CD4-positive, alpha-beta T cell treated with Interleukin-21 for 1 hour (primary cell): Measurements from ENCODE around the gene STON2.

Source experiments
- DNase-seq: peaks from one replicate; pipeline ENCODE4 v3.0.0-alpha.2; 2020

Gene STON2

DNA sequence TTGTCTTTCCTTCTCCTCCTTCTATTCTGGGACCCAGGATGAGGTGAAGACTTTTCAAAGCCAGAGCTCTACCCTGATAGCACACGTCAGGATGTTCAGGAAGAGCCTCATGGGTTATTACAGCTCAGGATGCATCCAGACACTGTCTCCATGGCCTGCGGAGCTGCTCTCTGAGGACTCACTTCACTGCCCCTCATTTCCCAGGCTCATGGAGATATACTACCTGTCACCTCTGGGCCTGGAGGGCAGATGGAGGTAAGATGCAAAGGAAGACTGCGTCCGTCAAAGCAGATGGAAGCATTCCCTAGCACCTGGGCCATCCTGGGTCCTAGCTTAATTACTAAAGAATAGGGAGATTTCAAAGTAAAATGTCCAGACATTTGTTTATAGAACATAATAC is 32.6 kb downstream of the STON2 start:
- no peak for DNase-seq

DNA sequence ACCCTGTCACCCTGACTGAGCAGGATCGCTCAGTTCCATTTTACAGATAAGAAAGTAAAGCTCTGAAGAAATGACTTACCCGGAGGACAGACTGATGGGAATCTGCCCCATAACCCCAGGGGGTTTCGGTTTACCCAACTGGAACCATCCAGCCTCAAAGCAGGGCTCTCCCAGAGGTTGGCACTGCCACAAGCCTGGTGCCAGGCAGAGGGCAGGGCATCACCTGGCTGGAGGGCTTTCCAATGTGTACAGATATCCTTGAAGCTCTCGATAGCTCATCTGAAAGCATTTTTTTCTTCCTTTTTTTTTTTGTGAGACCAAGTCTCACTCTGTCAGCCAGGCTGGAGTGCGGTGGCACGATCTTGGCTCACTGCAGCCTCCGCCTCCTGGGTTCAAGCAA is 33.2 kb downstream of the STON2 start:
- DNase-seq = no peak

DNA sequence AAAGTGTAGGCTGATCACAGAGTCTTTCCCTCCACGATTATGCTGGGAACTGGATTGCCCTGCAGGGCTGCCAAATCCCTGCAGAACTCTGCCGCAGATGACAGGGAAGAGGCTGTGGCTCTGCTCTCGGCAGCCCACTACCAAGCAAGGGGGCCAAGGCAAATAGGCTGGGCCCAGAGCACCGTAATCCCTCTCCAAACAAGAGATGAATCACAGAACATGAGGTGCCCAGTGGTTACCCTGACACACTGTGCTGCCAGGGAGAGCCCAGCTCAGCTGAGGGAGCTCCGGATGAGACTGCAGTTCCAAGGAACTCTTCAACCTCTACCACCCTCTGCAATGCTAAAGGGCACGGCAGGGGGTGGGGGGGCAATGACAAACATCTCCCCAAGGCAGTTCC is 33.9 kb downstream of the STON2 start:
- no peak for DNase-seq

DNA sequence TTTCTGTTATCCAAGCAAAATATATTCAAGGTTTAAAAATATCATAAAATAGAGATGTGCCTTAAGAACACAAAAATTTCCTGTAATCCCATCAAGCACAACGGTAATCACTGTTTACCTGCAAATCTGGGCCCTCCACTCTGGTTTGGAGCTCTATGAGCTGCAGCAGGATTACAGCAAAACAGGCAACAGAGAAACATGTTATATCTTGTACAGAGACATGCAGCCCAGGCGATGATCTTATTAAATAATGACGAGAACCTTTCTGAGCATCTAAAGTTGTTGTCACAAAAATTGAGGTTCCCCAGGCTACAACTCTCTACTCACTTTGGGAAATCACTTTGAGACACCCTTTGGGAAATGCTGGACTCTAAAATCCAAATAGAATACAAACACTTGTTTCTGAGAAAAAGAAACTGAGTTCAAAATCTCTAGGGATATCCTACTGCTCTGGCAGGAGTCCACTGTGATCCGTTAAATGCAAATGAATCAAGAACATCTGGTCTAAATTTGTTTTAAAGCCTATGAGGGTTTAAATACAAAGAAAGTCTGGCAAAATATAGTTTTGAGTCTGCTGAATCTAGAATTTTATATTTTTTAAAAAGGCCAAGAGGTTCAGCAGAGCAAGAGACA is 36.3 kb downstream of the STON2 start:
- DNase-seq = no peak

DNA sequence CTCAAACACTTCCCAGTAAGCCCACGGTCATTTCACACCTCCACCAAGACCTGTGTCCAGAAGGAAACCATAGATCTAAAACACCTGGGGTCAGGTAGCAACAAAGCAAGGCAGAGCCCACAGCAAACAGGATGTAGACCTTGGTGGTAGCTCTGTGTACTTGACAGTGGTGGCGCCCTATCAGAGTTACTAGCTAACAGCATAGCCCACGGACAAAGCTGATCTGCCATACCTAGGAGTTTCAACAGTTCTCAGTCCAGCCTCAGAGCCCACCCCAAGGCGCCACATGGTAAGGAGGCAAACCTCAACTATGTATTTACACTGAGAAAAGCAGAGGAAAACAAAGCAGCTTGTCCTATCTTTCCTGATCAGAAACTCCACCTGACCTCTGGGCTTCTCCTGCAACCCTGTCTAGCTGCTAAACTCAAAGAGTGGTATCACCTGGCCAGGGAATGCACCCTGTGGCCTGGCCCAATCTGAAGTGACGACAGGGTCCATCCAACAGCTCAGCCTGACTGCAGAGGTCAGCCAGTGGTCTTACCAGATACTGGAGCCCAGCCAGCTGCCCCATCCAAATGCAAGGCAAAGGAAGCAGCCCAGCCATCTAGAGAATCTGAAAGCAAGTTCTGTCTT is 46.3 kb downstream of the STON2 start:
- no peak for DNase-seq

DNA sequence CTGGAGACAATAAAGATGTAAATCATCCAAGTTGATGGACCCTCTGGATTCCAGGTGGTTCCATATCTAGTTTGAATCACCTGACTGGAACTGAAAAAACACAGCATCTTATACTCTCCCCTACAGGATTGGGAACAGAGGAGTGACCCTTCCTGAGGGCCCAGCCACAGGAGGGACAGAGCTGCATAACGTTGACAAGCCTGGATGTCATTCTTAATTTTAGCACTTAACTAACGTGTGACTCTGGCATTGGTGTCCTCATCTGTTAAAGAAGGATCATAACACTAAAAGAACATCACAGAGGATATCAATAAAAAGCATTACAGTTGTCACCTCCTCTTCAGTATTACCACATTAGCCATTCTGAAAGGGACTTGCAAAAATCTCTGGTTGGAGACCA is 47.7 kb downstream of the STON2 start:
- DNase-seq = no peak

DNA sequence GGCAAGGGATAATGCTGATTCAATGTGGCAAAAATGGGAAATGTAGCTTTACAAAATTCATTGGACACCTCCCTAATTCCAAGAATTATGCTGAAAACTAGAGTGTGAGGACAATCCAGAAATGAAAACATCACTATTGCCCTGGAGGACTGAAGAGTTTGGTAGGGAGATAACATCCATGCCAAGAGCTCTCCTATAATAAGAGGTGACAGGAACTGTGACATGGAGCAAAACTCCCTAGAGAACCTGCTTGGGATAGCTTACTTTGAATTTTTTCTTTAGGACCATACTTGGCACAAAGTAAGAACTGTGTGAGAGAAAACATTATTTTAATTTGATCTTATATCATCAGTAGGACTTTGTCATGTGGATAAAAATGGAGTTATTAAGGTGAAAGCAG is 48.9 kb downstream of the STON2 start:
- DNase-seq = no peak

DNA sequence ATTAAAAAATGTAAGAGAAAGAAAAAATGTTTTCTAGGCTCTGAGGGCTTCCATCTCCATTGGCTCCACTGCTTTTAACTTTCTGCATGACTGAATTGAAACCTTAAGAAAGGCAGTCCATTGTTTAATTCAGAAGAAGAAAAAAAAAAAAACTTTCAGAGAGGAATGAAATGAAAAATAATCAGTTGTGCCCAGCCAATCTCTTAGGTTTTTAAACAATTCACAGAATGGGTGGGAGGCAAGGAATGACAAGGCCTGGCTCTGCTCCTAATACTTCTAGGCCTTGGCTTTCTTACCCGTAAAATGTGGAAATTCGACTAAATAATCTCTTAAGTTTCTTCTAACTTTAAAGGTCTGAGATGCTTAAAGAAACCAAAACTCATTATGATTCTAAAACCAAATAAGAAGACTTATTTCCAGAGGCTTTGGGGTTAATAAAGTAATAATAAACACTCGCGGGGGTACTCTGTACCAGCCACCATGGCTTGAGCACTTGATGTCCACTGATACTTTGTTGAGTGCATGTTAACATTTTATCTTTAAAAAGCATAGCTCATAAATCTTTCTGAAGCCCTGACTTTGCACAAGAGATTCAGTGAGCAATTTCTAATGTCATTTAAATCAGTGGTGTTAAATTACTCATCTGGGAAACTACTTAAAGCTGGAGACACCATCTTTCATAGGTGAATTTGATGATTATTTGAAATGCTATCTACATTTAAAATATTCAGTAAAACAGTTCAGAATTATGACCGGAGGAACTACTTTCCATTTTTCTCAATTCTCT is 49.6 kb downstream of the STON2 start:
- no peak for DNase-seq

DNA sequence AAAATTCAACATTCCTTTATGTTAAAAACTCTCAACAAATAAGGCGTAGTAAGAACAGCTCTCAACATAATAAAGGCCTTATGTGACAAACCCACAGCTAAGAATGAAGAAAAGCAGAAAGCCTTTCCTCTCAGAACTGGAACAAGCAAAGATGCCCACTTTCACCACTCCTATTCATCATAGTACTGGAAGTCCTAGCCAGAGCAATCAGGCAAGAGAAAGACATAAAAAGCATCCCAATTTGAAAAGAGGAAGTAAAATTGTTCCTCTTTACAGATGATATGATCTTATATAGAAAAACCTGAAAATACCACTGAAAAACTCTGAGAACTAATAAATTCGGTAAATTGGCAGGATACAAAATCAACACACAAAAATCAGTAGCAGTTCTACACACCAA is 52.1 kb downstream of the STON2 start:
- DNase-seq = no peak

DNA sequence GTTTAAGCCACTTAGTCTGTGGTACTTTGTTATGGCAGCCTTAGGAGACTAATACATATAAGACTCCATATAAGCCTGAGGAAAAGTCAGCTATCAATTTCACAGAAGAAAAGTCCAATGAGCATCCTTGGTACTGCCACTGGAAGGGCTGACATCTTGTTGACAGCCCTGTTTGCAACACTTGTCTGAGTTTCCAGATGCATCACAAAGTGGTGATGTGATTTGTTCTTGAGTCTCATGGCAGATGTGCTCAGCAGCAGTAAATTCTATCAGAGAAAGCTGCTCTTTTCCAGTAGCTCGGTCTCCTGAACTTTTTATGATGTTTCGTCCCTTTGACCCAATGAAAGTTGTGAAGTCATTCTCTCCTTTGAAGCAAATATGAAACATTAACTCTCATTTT is 54.3 kb downstream of the STON2 start:
- no peak for DNase-seq

DNA sequence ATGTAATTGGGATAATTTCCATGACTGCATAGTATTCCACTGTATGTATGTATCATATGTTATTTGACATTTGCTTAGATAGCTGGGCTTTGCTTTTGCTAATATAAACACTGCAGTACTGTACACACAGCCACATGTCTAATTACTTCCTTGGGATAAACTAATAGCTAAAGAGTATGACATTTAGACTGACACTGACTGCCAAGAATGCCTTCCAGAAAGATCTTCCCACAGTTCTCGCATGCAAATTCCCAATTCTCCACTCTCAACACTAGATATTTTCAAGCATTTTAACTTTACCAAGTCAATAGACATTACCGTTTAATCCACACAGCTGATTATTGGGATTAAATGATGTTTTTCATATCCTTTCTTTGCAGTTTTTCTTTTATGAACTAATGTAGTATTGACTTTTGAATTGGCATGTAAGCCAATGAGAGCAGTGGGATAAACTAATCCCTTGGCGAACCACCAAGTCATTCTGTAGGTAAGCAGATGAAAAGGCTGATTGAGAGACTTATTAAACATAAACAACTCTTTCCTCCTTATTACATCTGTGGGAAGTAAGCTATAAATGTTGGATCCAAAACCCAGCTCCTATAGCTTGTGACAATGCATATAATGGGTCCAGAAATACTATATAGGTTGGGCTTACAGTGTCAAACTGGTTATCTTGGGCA is 55.5 kb downstream of the STON2 start:
- DNase-seq = no peak

DNA sequence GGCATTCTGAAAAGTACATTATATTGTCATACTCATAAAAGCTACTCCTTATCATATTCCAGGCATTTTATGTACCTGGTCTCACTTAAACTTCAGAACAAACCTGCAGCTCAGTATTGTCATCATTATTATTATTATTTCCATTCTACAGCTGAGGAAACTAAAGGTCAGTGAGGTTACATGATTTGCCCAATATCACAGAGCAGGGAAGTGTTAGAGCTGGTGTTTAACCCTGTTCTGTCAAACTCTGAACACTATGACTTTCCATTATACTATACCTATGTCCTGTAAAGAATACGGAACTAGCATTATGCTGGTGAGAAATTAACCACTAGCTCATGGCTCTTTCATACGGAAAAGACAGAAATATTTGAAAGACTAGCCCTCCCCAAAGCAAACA is 56.4 kb downstream of the STON2 start:
- DNase-seq = no peak

DNA sequence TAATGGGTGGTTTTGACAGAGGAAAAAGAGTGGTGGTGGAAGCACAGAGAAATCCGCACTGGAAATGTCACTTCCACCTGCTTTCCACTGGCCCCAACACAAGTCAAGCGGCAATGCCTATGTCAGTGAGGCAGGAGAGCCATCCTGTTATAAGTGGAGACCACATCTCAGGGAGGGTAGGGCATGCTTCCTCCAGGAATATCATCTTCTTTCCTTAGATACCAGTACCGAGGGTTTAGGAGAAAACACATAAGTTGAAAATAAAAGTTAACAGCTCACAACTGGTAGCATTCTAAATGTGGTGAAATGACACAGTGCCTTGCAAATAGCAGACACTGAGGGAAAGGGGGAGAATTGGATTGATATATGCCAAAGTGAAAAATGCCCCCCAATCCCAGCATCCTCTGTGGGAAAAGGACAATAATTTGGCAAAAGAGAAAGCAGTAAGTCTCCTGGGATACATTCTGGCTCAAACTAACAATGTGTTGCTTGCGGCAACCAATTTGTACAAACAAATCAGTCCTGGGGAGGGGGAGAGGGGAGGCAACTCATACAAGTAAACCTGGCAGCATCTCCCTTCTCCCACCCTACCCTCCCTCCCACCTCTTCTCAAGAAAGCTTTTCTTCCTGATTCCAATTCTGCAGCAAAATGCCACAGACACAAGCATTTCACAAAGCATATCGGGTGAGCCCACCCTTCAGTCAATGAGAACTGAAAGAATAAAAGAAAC is 57.1 kb downstream of the STON2 start:
- DNase-seq = no peak

DNA sequence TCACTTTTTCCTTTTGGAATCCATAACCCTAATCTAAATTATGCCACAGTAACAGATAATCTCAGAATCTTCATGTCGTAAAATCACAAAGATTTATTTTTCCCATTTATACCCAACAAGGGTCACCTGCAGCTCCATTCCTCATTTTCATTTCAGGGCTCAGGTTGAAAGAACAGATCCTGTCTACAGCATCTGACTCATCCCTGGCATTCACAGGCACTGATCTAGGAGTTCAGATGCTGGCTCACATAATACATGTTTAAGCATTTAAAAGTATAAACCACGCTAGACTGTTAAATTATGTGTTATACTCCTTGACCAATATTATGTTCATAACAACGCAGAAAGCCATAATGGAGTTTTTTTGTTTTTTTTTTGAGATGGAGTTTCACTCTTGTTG is 58.3 kb downstream of the STON2 start:
- no peak for DNase-seq

DNA sequence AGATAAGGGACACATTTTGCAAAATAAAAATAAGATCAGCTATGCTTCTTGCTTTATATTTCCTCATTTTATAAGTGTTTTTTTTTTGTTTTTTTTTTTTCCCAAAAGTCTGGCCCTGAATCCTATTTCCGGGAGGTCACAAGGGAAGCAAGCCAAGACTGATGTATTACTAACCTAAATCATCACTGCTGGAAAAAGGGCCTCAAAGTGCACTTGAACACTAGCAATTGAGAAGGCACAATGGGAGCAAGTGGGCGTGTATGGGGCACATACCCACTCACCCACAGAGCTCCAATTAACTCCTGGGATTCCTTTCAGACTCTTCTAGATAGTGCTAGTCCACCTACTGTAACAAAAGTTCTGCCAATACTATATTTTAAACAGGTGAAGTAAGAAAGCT is 58.8 kb downstream of the STON2 start:
- DNase-seq = no peak

DNA sequence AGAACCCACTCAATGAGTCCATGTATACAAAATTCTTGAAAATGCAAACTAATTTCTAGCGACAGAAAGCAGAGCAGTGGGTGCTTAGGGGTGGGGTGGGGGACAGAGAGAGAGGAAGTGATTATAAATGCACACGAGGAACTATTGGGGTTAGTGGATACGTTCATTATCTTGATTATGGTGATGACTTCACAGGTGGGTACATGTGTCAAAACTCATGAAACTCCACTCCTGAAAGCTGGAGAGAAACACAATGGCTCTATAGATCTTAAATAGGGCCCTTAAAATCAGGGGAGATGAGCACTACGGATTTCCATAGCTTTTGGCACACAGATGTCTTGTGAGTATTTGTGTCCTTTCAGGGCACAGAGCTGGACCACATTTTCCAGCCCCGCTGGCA is 59.9 kb downstream of the STON2 start:
- no peak for DNase-seq

DNA sequence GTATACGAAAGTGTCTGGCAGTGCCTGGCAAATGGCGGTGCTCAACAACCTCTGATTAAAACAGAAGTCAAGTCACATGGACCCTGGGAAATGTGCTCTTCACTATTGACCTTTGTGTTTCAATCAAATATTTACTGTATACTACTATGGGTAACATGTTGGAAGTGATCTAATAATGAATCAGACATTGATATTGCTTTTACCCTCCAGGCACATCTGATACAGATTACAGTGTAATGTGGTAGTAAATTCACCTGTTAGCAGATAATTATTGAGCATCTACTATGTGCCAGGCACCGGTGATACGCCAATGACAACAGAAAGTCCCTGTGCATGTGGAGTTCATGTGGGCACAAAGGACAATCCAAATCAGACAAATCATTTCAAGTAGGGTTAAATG is 63.1 kb downstream of the STON2 start:
- no peak for DNase-seq

DNA sequence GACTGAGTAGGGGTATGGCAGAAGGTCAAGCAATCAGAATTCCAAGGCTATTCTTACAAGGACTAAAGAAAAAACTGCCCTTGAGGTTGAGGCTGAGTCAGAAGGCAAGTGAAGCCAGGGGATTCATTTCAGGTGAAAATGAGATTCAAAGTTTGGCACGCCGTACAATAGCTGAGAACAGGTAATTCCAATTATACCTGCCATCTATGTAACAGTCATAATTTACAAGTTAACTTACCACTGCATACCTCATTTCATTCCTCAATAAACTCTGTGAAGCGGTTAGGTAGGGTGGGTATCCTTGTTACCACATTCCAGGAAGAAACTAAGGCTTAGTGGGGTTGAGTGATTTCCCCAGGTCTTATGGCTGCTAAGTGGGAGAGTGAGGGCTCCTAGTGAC is 64.1 kb downstream of the STON2 start:
- DNase-seq = no peak

DNA sequence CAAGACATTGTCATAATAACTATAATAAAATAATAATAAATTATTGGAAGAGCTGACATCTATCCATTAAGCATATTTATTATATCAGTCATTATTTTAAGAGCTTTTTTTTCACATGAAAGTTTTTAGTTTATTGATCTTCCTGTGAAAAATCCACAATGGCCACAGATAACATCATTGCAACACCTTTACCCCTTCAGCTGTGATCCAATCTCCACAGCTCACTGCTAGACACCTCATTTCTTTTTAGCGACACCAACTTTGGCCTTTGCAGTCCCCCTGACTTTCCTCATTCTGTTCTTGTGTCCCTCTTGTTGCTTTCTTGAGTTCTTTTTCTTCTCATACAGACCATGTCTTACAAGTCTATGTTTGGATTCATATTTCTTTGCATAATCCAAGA is 67.4 kb downstream of the STON2 start:
- DNase-seq = no peak

DNA sequence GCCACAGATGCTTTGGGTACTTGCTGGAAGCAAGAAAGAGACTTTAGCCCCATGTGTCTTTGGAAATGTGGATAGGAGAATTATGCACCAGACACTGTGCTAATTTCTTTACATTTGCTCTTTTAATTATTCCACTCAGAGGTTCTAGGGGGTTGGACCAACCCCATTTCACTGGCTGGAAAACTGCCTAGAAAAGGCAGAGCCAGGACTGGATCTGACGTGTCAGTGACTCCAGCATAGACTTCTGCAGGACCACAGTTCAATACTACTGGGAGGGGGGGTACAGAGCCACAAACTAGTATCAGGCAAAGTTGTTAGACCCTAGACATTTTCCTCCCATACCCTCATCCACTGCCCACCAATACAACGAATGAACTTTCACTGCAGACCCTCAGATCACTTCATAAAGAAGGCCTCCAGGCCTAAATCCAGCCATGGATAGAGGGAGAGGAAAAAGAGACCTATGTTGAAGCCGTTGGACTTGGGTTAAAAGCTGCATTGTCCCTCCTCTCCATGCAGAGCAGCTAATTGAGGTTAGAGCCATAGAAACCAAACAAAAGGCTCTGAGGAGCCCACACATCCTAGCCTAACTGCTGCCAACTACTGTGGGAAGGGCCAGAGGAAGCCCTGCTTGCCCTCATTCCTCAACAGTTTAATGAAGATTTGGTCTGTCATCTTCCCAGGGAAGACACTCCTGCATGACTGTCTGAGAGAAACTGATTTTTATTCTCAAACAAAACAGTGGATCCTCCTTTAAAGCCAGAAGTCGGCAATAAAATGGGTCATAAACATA is 68.7 kb downstream of the STON2 start:
- DNase-seq = no peak

DNA sequence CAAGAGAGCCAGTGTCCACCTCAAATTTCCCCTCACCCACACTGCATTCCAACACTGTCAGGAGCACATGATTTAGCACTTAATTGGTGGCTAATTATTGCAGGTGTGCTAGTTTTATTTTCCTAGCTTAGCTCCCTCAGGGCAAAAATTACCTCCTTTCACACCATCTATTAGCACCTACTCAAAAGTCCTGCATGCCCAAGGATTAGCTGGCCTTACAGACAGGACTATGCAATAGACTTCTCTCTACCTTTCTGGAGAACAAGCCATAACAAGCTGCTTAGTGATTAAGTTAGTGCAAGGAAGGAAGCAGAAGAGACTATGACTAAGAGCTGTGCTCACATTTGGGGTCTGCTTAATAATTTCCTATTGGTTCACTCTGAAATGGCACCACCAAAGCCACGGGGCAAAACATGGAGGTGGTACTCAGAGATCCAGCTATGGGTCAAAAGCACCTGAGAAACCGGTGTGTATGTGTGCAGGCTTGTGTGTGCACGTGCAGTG is 69.5 kb downstream of the STON2 start:
- DNase-seq = no peak
